ENCODE results near the gene NR1D2. TPM values are rescaled to one million over a fixed set of nuclear protein-coding genes. Genes with fewer than 3 reads are reported as not detected.

The NR1D2 gene
- total RNA-seq (2021; ENCODE audit: unreplicated experiment), result 9.5 TPM
- 3.9 TPM for polyA plus RNA-seq (2012; ENCODE audit: insufficient read length)
- Bru-seq, nascent RNA, result percentile 81 among the genes with signal in this experiment
- percentile 82 among the genes with signal in this experiment for BruChase-seq, experiment 1, labeled RNA remaining after a 2-hour chase
- percentile 79 among the genes with signal in this experiment for BruChase-seq, experiment 2, labeled RNA remaining after a 6-hour chase
- long read RNA-seq, full-length matches to known transcripts, result 30 of 38 reads
- long read RNA-seq, partial matches to known transcripts, result 1 of 38 reads
- long read RNA-seq, other reads (novel, unspliced or antisense), result 7 of 38 reads

DNA sequence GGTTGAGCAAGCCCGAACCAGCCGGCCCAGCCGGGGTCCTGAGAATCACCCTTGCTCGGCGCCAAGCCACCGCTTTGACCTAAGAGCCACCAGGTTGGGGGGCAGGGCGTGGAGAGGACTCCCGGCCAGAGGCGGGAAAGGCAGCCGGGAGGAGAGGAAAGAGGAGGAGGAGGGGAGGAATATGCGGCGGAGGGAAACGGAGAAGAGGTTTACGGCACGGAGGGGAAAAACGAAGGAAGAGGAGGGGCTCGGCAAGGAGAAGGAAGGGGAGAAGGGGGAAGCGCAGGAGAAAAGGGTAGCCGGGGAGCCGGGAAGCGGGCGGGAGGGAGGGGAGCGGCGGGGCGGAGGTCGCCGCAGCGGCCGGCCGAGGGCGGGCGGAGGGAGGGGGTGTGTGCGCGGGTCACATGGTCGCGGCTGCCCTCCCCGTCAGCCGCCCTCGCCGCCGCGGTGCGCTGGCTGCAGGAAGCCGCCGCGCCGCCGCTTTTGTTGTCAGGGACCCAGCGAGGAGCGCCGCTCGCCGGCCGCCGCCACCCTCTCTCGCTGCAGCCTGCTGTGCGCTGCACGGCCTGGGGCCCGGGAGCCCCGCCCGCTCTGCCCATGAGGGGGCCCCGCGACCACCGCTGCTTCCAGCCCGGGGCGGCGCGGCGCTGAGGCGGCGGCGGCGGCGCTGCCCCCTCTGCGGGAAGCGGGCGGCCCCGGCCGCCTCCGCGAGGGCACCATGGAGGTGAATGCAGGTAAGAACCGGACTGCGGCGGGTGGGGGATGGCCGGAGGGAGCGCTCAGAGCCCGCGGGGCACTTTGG, at the start of gene NR1D2:
TSS of gene NR1D2 (plus strand) at position 426 of the 802 bp plus-strand sequence. CDS start at position 719, 293 bp downstream.
- ATAC-seq (peak; percentile 74), DNase-seq (ENCODE audit: low read depth, low spot score) (no peak)
- BruUV-seq (replicated peaks), result no TSS peak
- CTCF ChIA-PET, result no interaction called here
- Histone ChIP-seq H3K9me3 (ENCODE audit: control insufficient read depth, insufficient read depth, low read depth, low read length) (no peaks in the 10 kb centered on the region), H3K4me1 (ENCODE audit: control insufficient read depth, insufficient read depth, low read length) (peaks cover 33% of the 10 kb centered on the region), H3K27ac (ENCODE audit: low read length) (peak within 1 kb of the TSS; percentile 86), H3K27me3 (ENCODE audit: control insufficient read depth, insufficient read depth, low read length) (no peaks in the 10 kb centered on the region), H3K4me3 (ENCODE audit: low read depth in 2 of 2, low read length in 2 of 2) (peak within 1 kb of the TSS; percentile 68 to 80), H3K36me3 (ENCODE audit: control insufficient read depth, insufficient read depth, low read length) (no peaks in the 10 kb centered on the region; the same call in 1 of the 2 replicates)
- POLR2A ChIA-PET, result no interaction called here
- intact Hi-C loops (cut with micrococcal nuclease; ENCODE audit: unreplicated experiment) (no loop called here), in situ Hi-C loops (cut with HindIII; ENCODE audit: low pct_unique_long_range_greater_than_20kb, low sequenced_read_pairs) (no loop called here)
- TF ChIP-seq, protein P1, sequence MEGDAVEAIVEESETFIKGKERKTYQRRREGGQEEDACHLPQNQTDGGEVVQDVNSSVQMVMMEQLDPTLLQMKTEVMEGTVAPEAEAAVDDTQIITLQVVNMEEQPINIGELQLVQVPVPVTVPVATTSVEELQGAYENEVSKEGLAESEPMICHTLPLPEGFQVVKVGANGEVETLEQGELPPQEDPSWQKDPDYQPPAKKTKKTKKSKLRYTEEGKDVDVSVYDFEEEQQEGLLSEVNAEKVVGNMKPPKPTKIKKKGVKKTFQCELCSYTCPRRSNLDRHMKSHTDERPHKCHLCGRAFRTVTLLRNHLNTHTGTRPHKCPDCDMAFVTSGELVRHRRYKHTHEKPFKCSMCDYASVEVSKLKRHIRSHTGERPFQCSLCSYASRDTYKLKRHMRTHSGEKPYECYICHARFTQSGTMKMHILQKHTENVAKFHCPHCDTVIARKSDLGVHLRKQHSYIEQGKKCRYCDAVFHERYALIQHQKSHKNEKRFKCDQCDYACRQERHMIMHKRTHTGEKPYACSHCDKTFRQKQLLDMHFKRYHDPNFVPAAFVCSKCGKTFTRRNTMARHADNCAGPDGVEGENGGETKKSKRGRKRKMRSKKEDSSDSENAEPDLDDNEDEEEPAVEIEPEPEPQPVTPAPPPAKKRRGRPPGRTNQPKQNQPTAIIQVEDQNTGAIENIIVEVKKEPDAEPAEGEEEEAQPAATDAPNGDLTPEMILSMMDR (IDR thresholded peaks at IDR 0.05), result no peak; the same call in 1 of the 2 replicates
- TF ChIP-seq SIN3A (IDR thresholded peaks at IDR 0.05; ENCODE audit: borderline replicate concordance, insufficient read depth, low read depth, low read length), result peak; percentile 77; the same call in 1 of the 2 replicates
- TF ChIP-seq, protein P2, sequence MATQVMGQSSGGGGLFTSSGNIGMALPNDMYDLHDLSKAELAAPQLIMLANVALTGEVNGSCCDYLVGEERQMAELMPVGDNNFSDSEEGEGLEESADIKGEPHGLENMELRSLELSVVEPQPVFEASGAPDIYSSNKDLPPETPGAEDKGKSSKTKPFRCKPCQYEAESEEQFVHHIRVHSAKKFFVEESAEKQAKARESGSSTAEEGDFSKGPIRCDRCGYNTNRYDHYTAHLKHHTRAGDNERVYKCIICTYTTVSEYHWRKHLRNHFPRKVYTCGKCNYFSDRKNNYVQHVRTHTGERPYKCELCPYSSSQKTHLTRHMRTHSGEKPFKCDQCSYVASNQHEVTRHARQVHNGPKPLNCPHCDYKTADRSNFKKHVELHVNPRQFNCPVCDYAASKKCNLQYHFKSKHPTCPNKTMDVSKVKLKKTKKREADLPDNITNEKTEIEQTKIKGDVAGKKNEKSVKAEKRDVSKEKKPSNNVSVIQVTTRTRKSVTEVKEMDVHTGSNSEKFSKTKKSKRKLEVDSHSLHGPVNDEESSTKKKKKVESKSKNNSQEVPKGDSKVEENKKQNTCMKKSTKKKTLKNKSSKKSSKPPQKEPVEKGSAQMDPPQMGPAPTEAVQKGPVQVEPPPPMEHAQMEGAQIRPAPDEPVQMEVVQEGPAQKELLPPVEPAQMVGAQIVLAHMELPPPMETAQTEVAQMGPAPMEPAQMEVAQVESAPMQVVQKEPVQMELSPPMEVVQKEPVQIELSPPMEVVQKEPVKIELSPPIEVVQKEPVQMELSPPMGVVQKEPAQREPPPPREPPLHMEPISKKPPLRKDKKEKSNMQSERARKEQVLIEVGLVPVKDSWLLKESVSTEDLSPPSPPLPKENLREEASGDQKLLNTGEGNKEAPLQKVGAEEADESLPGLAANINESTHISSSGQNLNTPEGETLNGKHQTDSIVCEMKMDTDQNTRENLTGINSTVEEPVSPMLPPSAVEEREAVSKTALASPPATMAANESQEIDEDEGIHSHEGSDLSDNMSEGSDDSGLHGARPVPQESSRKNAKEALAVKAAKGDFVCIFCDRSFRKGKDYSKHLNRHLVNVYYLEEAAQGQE (IDR thresholded peaks at IDR 0.05; ENCODE audit: insufficient read depth in 1 of 2, low read depth in 2 of 2, low read length in 1 of 2), result no peak

DNA sequence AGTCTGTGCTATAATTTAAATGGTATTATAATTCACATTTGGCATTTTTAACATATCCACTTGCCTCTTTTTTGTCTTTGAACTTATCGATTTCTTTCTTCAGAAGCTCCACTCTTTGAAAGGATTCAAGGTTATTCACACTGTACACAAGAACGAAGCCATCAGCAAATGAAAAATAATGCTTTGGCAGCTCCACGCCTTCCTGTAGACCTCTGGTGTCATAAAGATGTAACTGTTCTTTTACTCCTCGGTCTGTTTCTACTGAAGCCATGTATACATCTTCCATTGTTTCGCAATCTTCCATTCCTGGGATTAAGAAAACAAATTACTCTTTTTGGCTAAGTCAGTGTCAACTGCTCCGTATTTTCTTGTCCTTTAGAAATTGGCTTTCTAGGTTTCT, 44.3 kb upstream of the NR1D2 start:
- no peaks in the 10 kb centered on the region for H3K9me3 ChIP-seq (ENCODE audit: control insufficient read depth, insufficient read depth, low read depth, low read length)
- in situ Hi-C loops (cut with HindIII; ENCODE audit: low pct_unique_long_range_greater_than_20kb, low sequenced_read_pairs), result no loop called here
- intact Hi-C loops (cut with micrococcal nuclease; ENCODE audit: unreplicated experiment), result no loop called here
- ATAC-seq (no peak), DNase-seq (ENCODE audit: low read depth, low spot score) (no peak)
- no peaks in the 10 kb centered on the region for H3K4me1 ChIP-seq (ENCODE audit: control insufficient read depth, insufficient read depth, low read length)
- TF ChIP-seq SIN3A (IDR thresholded peaks at IDR 0.05; ENCODE audit: borderline replicate concordance, insufficient read depth, low read depth, low read length) (no peak), TCF7L2 (IDR thresholded peaks at IDR 0.05; ENCODE audit: low read depth, low read length) (no peak), POLR2AphosphoS5 (IDR thresholded peaks at IDR 0.05; ENCODE audit: low read depth, low read length) (no peak)
- TF ChIP-seq, protein P1 (IDR thresholded peaks at IDR 0.05), result no peak
- TF ChIP-seq, protein P2 (IDR thresholded peaks at IDR 0.05; ENCODE audit: insufficient read depth in 1 of 2, low read depth in 2 of 2, low read length in 1 of 2), result no peak
- BruUV-seq (replicated peaks), result no TSS peak
- H3K4me3 ChIP-seq (ENCODE audit: low read depth in 2 of 2, low read length in 2 of 2), result no peak overlapping the region
- ChIA-PET CTCF (interaction anchor here (0.7 kb wide), 1 partner anchor 12 kb away, joined by 9 read pairs; no protein-coding TSS in a partner anchor), POLR2A (no interaction called here)
- H3K36me3 ChIP-seq (ENCODE audit: control insufficient read depth, insufficient read depth, low read length), result no peaks in the 10 kb centered on the region
- no peaks in the 10 kb centered on the region for H3K27me3 ChIP-seq (ENCODE audit: control insufficient read depth, insufficient read depth, low read length)
- H3K27ac ChIP-seq (ENCODE audit: low read length), result no peak overlapping the region
